Activated CD8-positive, alpha-beta T cell treated with anti-CD3 and anti-CD28 coated beads for 36 hours (primary cell): ENCODE measurements around the gene TRPV2. TPM values are rescaled to one million over a fixed set of nuclear protein-coding genes. Genes with fewer than 3 reads are reported as not detected.
"Not testable (repeated sequence)": the region's sequence is repeated elsewhere in the genome, so short reads cannot be mapped to it uniquely, and the experiment has no call there.

Source experiments
- ATAC-seq: fragments of 200-7000 bp; cut with Tn5 transposase; one replicate; pipeline ENCODE4 v1.10.0; 2021; ENCODE audit warnings: mild to moderate bottlenecking, moderate library complexity
- CTCF ChIA-PET: fragments of 350-600 bp; sonication (Branson Sonifier 250); formaldehyde crosslinking; loops from one replicate; lab custom pipeline; 2021; ENCODE audit warnings: antibody characterized with exemption; lab: Charles Lee
- POLR2A ChIA-PET: fragments of 350-600 bp; sonication (Branson Sonifier 250); formaldehyde crosslinking; loops from one replicate; lab custom pipeline; 2021; ENCODE audit warnings: antibody characterized with exemption; lab: Charles Lee
- DNase-seq: peaks from one replicate; pipeline ENCODE4 v3.0.0-alpha.2; 2020
- H3K27ac Mint-ChIP-seq: one replicate; pipeline ENCODE4 v1.8.0; 2021; ENCODE audit warnings: mild to moderate bottlenecking, mixed read lengths
- H3K27me3 Mint-ChIP-seq: one replicate; pipeline ENCODE4 v1.8.0; 2021; ENCODE audit warnings: mixed read lengths
- H3K36me3 Mint-ChIP-seq: one replicate; pipeline ENCODE4 v1.8.0; 2021; ENCODE audit warnings: low read depth, mixed read lengths
- H3K4me1 Mint-ChIP-seq: one replicate; pipeline ENCODE4 v1.8.0; 2021; ENCODE audit warnings: low read depth, mixed read lengths
- H3K4me3 Mint-ChIP-seq: one replicate; pipeline ENCODE4 v1.8.0; 2021; ENCODE audit warnings: mild to moderate bottlenecking, moderate library complexity, mixed read lengths
- H3K9me3 Mint-ChIP-seq: one replicate; pipeline ENCODE4 v1.8.0; 2021; ENCODE audit warnings: mixed read lengths
- intact Hi-C: fragments of 100-400 bp; cut with micrococcal nuclease; formaldehyde crosslinking; loops from one replicate; pipeline ENCODE4 v1.10.0; 2022
- total RNA-seq, 2 experiments: library from RNA; stranded (reverse); gene quantifications; one replicate each; pipeline ENCODE4 v1.2.3, GENCODE V29; 2021
- TF ChIP-seq, protein P1 (sequence below): fragments of 200-600 bp; IDR thresholded peaks from one replicate; pipeline ENCODE4 v1.8.0; 2022; ENCODE audit warnings: antibody characterized with exemption, mild to moderate bottlenecking

TRPV2 gene
- total RNA-seq, 2 experiments from 2014 or later: 44.6 to 47.6 TPM

- peaks cover 43% of the 10 kb centered on the region for H3K4me1 Mint-ChIP-seq
- CTCF ChIA-PET: interaction anchor here (1.1 to 4.2 kb wide), 3 partner anchors 17 to 32 kb away, joined by 3 to 31 read pairs (median 9); partner anchors contain the start of gene TRPV2
- H3K36me3 Mint-ChIP-seq: peaks cover 31% of the 10 kb centered on the region
- TF ChIP-seq, protein P1, sequence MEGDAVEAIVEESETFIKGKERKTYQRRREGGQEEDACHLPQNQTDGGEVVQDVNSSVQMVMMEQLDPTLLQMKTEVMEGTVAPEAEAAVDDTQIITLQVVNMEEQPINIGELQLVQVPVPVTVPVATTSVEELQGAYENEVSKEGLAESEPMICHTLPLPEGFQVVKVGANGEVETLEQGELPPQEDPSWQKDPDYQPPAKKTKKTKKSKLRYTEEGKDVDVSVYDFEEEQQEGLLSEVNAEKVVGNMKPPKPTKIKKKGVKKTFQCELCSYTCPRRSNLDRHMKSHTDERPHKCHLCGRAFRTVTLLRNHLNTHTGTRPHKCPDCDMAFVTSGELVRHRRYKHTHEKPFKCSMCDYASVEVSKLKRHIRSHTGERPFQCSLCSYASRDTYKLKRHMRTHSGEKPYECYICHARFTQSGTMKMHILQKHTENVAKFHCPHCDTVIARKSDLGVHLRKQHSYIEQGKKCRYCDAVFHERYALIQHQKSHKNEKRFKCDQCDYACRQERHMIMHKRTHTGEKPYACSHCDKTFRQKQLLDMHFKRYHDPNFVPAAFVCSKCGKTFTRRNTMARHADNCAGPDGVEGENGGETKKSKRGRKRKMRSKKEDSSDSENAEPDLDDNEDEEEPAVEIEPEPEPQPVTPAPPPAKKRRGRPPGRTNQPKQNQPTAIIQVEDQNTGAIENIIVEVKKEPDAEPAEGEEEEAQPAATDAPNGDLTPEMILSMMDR: no peak
- intact Hi-C loops: loop anchor here (5.0 kb wide), 1 partner anchor 34 kb away; the partner anchor contains the start of gene TRPV2
- POLR2A ChIA-PET: interaction anchor here (0.7 to 4.6 kb wide), 5 partner anchors 33 to 384 kb away, joined by 3 to 44 read pairs (median 3); partner anchors contain the start of genes TRPV2, TTC19 and ZSWIM7
- no peaks in the 10 kb centered on the region for H3K9me3 Mint-ChIP-seq
- ATAC-seq (no peak), DNase-seq (no peak)
- H3K27ac Mint-ChIP-seq: peak overlapping the region; percentile 68
- H3K4me3 Mint-ChIP-seq: peak overlapping the region; percentile 94
- H3K27me3 Mint-ChIP-seq: peaks cover 4% of the 10 kb centered on the region
These were observed 32.2 kb upstream of the TRPV2 start for GRCh38 chr17:16383216-16383615.

DNA sequence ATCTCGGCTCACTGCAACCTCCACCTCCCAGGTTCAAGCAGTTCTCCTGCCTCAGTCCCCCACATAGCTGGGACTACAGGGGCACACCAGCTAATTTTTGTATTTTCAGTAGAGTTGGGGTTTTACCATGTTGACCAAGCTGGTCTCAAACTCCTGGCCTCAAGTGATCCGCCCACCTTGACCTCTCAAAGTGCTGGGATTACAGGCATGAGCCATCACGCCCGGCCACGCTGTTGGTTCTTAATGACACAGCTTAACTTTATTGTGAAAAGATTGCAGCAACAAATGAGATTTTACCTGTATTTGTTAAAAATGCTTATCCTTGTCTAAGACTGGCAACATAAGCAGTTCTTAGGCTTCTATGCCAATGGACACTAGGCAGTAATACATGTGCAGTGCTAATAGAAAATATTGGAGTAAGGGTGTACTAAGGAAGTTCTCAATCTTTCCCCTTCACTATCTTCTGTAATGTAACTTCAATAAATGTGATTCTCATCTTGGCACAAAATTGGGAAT is 31.5 kb upstream of the TRPV2 start:
- ATAC-seq: no peak
- POLR2A ChIA-PET: interaction anchor here (0.7 to 4.6 kb wide), 4 partner anchors 33 to 384 kb away, joined by 3 to 44 read pairs (median 21); partner anchors contain the start of genes TRPV2, TTC19 and ZSWIM7
- no peak for DNase-seq
- Mint-ChIP-seq H3K36me3 (peaks cover 31% of the 10 kb centered on the region), H3K4me1 (peaks cover 43% of the 10 kb centered on the region), H3K9me3 (no peaks in the 10 kb centered on the region), H3K4me3 (peak overlapping the region; percentile 94), H3K27ac (peak overlapping the region; percentile 68), H3K27me3 (peaks cover 4% of the 10 kb centered on the region)
- CTCF ChIA-PET: interaction anchor here (1.3 to 4.2 kb wide), 2 partner anchors 20 to 31 kb away, joined by 9 to 31 read pairs; partner anchors contain the start of gene TRPV2
- intact Hi-C loops: loop anchor here (5.0 kb wide), 1 partner anchor 33 kb away; the partner anchor contains the start of gene TRPV2
- TF ChIP-seq, protein P1: no peak

DNA sequence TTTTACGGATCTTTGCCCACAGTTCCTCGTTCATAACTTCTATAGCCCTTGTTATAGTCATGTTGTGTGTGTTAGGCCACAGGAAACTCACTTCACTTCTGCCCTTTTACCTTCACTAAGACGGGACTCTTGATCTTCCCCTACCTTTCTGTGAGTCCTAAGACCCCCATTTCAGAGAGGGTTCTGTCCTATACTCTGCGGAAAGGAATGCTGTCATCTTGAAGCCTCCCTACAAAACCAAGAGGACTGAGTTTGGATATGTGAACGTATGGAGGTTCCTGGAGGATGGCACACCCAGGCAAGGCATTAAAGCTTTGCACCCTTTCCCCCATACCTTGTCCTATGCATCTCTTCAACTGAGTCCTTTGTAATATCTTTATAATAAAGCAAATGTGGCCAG is 30.8 kb upstream of the TRPV2 start:
- POLR2A ChIA-PET: interaction anchor here (1.3 to 2.0 kb wide), 2 partner anchors 30 to 32 kb away, joined by 4 read pairs; partner anchors contain the start of genes CENPV and TRPV2
- H3K27me3 Mint-ChIP-seq: peaks cover 4% of the 10 kb centered on the region
- peaks cover 31% of the 10 kb centered on the region for H3K36me3 Mint-ChIP-seq
- H3K4me3 Mint-ChIP-seq: no peak overlapping the region
- no peak overlapping the region for H3K27ac Mint-ChIP-seq
- TF ChIP-seq, protein P1: no peak
- peaks cover 43% of the 10 kb centered on the region for H3K4me1 Mint-ChIP-seq
- intact Hi-C loops: loop anchor here (5.0 kb wide), 1 partner anchor 33 kb away; the partner anchor contains the start of gene TRPV2
- CTCF ChIA-PET: interaction anchor here (1.0 to 2.3 kb wide), 4 partner anchors 21 to 137 kb away, joined by 3 to 21 read pairs (median 4); partner anchors contain the start of genes CENPV and TRPV2
- ATAC-seq (no peak), DNase-seq (no peak)
- H3K9me3 Mint-ChIP-seq: no peaks in the 10 kb centered on the region

DNA sequence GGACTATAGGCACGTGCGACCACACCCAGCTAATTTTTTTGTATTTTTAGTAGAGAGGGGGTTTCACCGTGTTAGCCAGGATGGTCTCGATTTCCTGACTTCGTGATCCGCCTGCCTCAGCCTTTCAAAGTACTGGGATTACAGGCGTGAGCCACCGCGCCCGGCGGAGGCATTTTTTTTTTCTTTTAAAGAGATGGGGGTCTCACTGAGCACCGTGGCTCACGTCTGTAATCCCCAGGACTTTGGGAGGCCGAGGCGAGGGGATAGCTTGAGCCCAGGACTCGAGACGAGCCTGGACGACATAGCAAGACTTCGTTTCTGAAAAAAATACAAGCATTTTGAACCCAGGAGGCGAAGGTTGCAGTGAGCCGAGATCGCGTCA is 29.3 kb upstream of the TRPV2 start:
- H3K27ac Mint-ChIP-seq: not testable (repeated sequence)
- CTCF ChIA-PET: interaction anchor here (2.3 kb wide), 1 partner anchor 29 kb away, joined by 21 read pairs; the partner anchor contains the start of gene TRPV2

DNA sequence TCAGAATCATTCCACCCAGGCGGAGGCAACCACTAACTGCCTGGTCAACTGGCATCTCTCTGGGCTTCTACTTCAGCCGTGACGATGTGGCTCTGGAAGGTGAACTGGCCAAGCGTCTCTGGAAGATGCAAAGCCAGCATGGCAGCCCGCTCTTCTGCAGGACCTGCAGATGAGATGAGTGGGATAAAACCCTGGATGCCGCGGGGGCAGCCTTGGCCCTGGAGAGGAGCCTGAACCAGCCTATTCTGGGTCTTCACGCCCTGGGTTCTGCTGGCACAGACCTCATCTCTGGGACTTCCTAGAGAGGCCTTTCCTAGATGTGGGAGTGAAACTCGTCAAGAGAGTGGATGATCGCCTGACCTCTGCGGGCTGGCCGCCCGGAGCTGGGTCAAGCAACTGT is 23.9 kb upstream of the TRPV2 start:
- H3K4me3 Mint-ChIP-seq: no peak overlapping the region
- POLR2A ChIA-PET: interaction anchor here (0.6 kb wide), 2 partner anchors 11 to 25 kb away, joined by 3 to 4 read pairs; partner anchors contain the start of gene UBB
- CTCF ChIA-PET: interaction anchor here (2.5 to 3.3 kb wide), 2 partner anchors 24 to 28 kb away, joined by 6 to 12 read pairs; partner anchors contain the start of gene TRPV2
- DNase-seq (no peak), ATAC-seq (no peak)
- peaks cover 10% of the 10 kb centered on the region for H3K4me1 Mint-ChIP-seq
- no peaks in the 10 kb centered on the region for H3K9me3 Mint-ChIP-seq
- no peak overlapping the region for H3K27ac Mint-ChIP-seq
- H3K27me3 Mint-ChIP-seq: peaks cover 4% of the 10 kb centered on the region
- TF ChIP-seq, protein P1: no peak
- intact Hi-C loops: no loop called here
- no peaks in the 10 kb centered on the region for H3K36me3 Mint-ChIP-seq

More for the DNA sequence above, 29.3 kb upstream of the TRPV2 start:
- H3K9me3 Mint-ChIP-seq, DNase-seq, ATAC-seq, H3K27me3 Mint-ChIP-seq: not testable (repeated sequence)
- peaks cover 41% of the 10 kb centered on the region for H3K4me1 Mint-ChIP-seq
- peaks cover 30% of the 10 kb centered on the region for H3K36me3 Mint-ChIP-seq
- H3K4me3 Mint-ChIP-seq: peak overlapping the region; percentile 85
- POLR2A ChIA-PET: interaction anchor here (0.6 to 2.0 kb wide), 6 partner anchors 10 to 58 kb away, joined by 3 to 4 read pairs (median 4); partner anchors contain the start of genes CENPV and TRPV2
- intact Hi-C loops: loop anchor here (2.0 kb wide), 1 partner anchor 53 kb away; no protein-coding TSS in a partner anchor

DNA sequence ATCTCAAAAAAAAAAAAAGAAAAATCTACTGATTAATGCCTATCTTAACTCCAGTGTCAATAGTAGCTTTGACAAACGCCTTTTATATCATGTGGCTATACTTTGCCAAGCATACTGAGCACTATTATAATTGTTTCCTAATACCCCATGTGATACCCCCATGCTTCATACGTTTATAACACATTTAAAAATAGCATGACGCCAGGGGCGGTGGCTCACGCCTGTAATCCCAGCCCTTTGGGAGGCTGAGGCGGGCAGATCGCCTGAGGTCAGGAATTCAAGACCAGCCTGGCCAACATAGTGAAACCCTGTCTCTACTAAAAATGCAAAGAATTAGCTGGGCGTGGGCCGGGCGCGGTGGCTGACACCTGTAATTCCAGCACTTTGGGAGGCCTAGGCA is 22.9 kb upstream of the TRPV2 start:
- H3K4me3 Mint-ChIP-seq, H3K9me3 Mint-ChIP-seq, DNase-seq, H3K27me3 Mint-ChIP-seq, intact Hi-C loops, ATAC-seq, H3K36me3 Mint-ChIP-seq, H3K27ac Mint-ChIP-seq, POLR2A ChIA-PET, H3K4me1 Mint-ChIP-seq: not testable (repeated sequence)
- CTCF ChIA-PET: interaction anchor here (0.7 to 3.3 kb wide), 2 partner anchors 22 to 29 kb away, joined by 3 to 12 read pairs; no protein-coding TSS in a partner anchor

- H3K36me3 Mint-ChIP-seq, H3K27me3 Mint-ChIP-seq, H3K4me1 Mint-ChIP-seq, intact Hi-C loops, H3K9me3 Mint-ChIP-seq, ATAC-seq, DNase-seq, H3K4me3 Mint-ChIP-seq, H3K27ac Mint-ChIP-seq: not testable (repeated sequence)
- POLR2A ChIA-PET: interaction anchor here (1.2 kb wide), 1 partner anchor 21 kb away, joined by 3 read pairs; no protein-coding TSS in a partner anchor
- CTCF ChIA-PET: interaction anchor here (2.0 kb wide), 1 partner anchor 19 kb away, joined by 7 read pairs; the partner anchor contains the start of gene TRPV2
These were observed 19.5 kb upstream of the TRPV2 start for GRCh38 chr17:16395887-16396286.
